HG02852 (cell line): Measurements from ENCODE around the gene TAF1L.

ENCODE experiments used
- ATAC-seq: cut with Tn5 transposase; IDR thresholded peaks from one replicate; pipeline ENCODE4 v1.9.1; 2021; ENCODE audit warnings: mild to moderate bottlenecking, moderate library complexity; ENCODE audit not compliant: unreplicated experiment

The TAF1L gene

DNA sequence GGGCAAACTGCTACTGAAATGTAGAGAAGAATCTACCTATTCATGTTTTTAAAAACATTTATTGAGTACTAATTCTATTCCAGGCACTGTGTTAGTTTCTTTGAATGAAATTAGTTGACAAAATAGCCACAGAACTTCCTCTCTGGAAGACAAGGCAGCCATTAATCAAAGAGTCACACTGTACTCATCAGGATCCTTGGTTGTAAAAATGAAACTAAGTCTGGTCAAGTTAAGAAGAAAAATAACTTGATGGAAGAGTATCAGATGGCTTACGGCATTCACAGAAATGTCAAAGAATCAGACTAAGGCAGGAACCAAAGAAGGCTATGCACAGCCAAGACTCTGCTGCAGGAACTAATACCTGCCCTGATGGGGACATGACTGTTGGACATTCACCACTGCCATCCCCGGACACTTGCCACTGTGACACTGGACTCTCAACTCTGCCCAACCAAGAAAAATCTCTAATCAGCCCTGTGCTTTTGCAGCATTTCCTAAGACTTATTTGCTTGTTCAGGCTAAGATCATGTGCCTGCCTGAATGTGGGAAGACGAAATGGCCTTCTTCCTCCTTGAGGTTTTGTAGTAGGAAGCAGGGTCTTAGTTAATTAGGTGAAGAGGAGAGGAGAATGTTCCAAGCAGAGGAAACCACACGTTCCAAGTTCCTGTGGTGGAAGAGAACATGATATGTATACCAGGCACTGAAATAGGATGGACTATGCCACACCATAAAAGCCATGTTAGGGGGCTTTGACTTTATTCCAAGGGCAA is 39.2 kb downstream of the TAF1L start:
- no peak for ATAC-seq

DNA sequence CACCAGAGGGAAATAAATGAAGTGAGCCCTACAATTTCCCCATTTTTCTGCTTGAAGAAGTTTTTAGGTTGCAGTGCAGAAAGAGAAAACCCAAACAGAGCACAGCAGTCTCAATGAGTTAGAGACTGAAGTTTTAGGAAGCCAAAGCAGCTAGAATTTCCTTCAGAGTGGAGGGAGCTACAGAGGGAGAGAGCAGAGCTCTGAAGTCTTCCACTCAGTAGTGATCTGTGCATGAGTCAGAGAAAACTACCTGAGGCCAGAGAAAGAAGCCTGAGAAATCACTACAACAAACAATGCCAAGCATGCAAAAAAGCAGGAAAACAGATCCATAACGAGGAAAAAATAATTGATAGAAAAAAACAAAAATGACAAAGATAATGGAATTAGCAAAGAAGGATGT is 44.6 kb downstream of the TAF1L start:
- no peak for ATAC-seq

DNA sequence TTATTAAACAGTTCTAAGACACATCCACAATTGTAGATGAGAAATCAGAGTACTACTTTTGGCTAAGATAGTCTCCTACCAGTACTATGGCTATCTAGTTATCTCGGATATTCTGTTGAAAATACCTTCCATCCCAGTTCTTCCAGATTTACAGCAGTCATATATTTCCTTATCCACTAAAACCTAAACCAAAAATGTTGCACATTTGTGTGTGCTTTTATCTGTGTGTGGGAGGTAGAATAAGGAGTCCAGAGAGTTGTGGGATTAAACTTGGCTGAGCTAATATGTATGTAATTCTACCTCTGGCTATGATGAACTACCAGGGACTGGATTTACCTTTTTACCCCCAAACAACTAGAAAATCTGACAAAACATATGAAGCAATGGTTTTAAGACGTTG is 45.0 kb downstream of the TAF1L start:
- ATAC-seq, result no peak

DNA sequence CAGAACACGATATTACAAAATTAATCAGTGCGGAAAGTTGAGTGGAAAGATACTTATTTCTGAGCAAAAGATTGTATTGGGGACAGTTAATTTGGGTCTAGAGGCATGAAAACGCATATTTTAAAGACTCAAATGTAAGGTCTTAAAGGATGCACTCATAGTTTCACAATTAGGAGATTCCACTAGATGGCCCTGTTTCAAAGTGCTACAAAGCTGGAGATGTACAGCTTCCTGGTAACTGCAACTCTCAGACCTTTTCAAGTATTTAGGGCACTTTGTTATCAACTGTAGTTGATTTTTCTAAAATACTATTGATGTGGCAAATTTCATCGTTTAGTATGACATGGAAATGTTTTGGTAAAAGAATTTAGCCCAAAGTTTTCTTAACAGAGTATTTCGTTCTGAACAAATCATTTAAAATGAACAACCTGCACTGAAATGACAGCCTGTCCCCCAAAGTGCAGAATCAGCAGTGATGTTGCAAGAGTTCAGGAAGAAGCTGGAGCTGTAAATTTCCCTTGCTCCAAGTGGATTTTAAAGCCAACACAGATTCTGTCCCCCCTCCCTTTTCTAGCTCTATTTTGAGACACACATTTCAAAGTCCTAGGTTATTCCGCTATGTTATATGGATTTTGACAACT is 46.3 kb downstream of the TAF1L start:
- no peak for ATAC-seq

DNA sequence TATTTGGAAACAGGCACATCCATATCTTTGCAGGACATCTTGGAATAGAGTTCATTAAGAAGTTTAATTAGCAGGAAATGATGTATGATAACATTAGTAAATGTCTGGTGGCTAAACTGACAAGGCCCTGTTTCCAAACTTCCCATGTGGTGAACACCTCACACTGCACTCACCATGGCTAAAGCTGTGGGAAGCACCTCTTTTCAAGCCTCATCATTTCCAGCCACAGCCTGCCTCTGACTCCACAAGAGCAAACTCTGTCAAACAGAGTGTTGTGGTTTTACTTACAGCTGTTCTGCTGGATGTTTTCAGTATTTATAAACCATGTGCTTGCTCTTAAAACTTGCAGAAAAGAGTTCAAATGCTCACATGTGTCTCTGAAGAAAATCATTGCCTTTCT is 47.6 kb downstream of the TAF1L start:
- peak; percentile 79 for ATAC-seq

DNA sequence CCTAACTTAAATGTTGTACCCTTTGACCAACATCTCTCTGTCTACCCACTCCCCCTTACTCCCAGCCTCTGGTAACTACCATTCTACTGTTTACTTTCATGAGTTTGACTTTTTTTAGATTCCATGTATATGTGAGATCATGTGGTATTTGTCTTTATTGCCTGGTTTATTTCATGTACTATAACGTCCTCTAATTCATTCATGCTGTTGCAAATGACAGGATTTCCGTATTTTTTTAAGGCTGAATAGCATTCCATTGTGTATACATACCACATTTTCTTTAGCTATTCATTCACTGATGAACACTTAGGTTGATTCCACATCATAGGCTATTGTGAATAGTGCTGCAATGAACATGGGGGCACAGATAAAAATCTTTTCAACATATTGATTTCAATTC is 50.7 kb downstream of the TAF1L start:
- ATAC-seq, result no peak

DNA sequence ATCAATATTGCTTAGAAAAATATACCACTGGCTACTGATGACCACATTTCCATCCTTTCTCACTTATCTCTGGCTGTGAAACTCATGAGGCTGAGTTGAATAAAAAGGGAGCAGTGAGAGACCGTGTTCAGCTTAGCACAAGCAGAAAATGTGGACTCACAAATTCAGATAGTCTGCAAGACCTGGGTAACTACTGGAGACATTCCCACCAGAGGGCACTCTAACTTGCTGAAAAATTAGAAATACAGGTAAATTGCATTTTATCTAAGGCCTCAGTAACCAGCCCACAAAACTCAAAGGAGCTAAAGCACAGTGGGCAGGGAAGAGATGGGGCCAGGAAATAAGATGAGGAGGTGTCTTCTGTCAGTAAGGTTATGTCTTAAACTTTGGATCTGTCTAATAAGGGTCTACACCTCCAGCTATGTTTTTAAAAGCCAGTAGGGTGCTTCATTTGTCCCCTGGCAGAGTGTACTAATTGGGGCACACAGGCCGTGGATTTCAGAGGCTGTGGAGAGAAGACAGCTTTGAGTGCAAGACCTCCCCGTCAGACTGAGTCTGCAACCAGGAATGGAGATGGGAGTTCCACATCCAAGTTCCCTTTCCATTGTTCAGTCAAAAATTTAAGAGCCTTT is 53.8 kb downstream of the TAF1L start:
- no peak for ATAC-seq

DNA sequence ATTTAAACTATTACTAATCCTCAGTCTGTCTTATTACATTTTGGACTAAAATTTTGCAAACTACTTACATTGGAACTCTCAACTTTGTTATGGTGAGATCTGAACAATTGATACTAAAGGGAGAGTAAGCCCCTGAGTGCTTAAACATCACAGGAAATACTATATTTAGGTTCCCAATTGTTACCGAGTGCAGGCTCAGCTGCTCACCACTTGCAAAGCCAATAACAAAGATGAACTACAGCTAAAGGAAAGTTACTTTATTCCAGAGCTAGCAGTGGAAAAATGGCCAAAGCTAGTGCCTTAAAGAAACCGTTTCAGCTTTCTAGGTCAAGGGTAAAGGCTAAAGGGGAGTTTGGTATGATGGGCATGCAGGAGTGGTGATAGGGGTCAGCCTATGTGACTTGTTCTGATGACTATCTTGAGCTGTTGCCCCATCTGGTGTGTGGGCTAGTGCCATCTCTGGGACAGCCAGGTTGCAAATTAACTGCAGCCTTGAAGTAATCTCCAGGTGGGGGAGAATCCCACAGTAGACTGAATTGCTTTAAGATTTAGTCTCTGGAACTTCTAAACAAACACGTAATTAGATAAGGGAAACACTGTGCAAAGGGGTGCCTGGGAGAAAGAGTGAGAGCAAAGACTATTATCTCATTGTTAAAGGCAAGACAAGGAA is 54.7 kb downstream of the TAF1L start:
- no peak for ATAC-seq

DNA sequence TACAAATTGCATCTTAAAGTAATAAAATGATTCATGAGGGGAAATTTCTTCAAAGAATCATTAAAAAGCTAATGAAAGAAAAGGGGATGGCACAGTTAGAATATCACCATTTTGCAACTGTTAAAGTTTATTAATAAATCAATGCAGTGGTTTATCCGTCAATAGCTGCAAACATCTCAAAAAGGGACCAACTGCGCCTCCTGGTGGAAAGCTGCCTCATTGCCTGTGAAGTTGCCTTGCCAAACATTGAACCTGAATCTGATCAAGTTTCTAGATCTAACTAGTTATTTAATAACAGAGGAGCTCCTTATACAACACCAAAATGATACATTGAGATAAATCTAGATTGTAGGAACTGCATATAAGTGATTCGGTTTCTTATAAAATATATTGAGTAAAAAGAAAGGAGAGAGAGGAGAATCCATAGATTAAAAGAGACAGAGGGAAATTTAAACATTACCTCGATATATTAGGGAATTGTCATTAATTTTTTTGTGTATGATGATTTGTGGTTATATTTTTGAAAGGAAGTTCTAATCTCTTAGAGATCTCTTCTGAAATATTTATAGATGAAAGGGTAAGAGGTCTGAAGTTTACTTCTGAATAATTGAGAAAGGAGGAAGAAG is 55.6 kb downstream of the TAF1L start:
- ATAC-seq, result peak; percentile 44
